DOHH2 (cell line): ENCODE results near the gene PTK7.

Experiments used
- H3F3A ChIP-seq: fragments of 200-600 bp; sonication (generic), shearing (Covaris generic); 2 replicates; pipeline ENCODE4 v1.6.0; 2016; ENCODE audit warnings: antibody characterized with exemption, mild to moderate bottlenecking; ENCODE audit not compliant: control insufficient read depth, insufficient read depth
- H3K27ac ChIP-seq: fragments of 200-600 bp; sonication (generic); 2 replicates; pipeline ENCODE4 v1.5.1; 2014; ENCODE audit warnings: low read depth, mild to moderate bottlenecking, low read length, moderate library complexity
- H3K27me3 ChIP-seq: fragments of 200-600 bp; sonication (generic); 2 replicates; pipeline ENCODE4 v1.6.1; 2014; ENCODE audit warnings: mild to moderate bottlenecking, low read length, mixed read lengths; ENCODE audit not compliant: control insufficient read depth
- H3K36me3 ChIP-seq: fragments of 200-600 bp; sonication (generic); 2 replicates; pipeline ENCODE4 v1.6.1; 2014; ENCODE audit warnings: mild to moderate bottlenecking, low read length, moderate library complexity, mixed read lengths; ENCODE audit not compliant: control insufficient read depth
- H3K4me1 ChIP-seq: fragments of 200-600 bp; sonication (generic); 2 replicates; pipeline ENCODE4 v1.6.1; 2014; ENCODE audit warnings: mild to moderate bottlenecking, low read length, mixed read lengths; ENCODE audit not compliant: control insufficient read depth
- H3K4me2 ChIP-seq: fragments of 200-600 bp; sonication (generic); 2 replicates; pipeline ENCODE4 v1.6.0; 2014; ENCODE audit warnings: mild to moderate bottlenecking, low read length, moderate library complexity
- H3K4me3 ChIP-seq: fragments of 200-600 bp; sonication (generic); 2 replicates; pipeline ENCODE4 v1.5.1; 2014; ENCODE audit warnings: mild to moderate bottlenecking, low read length, mixed read lengths
- H3K79me2 ChIP-seq: fragments of 200-600 bp; sonication (generic); 2 replicates; pipeline ENCODE4 v1.6.1; 2014; ENCODE audit warnings: mild to moderate bottlenecking, low read length, mixed read lengths; ENCODE audit not compliant: control insufficient read depth
- H3K9me2 ChIP-seq: fragments of 200-600 bp; sonication (generic); replicated peaks from 2 replicates; pipeline ENCODE4 v1.6.1; 2014; ENCODE audit warnings: mild to moderate bottlenecking, low read length, mixed read lengths; ENCODE audit not compliant: control insufficient read depth
- H3K9me3 ChIP-seq: fragments of 200-600 bp; sonication (generic); 2 replicates; pipeline ENCODE4 v1.6.1; 2014; ENCODE audit warnings: antibody characterized with exemption, low read length, mixed read lengths; ENCODE audit not compliant: control insufficient read depth, insufficient read depth
- H4K20me1 ChIP-seq: fragments of 200-600 bp; sonication (generic); 2 replicates; pipeline ENCODE4 v1.6.0; 2014; ENCODE audit warnings: low read depth, mild to moderate bottlenecking, antibody characterized with exemption, low read length, moderate library complexity; ENCODE audit not compliant: control insufficient read depth, insufficient read depth
- CTCF ChIP-seq: fragments of 200-600 bp; sonication (generic); IDR thresholded peaks from one replicate; pipeline ENCODE4 v1.5.1; 2014; ENCODE audit warnings: antibody characterized with exemption, mild to moderate bottlenecking, low read depth, low read length; ENCODE audit not compliant: poor library complexity, severe bottlenecking
- EZH2phosphoT487 ChIP-seq: fragments of 200-600 bp; sonication (generic); IDR thresholded peaks from 2 replicates; pipeline ENCODE4 v1.6.1; 2017; ENCODE audit warnings: borderline replicate concordance, mild to moderate bottlenecking, antibody characterized with exemption, low read length, moderate library complexity, mixed read lengths

The PTK7 gene

GRCh38 chr6:43203029-43203717 is 127.1 kb downstream of the PTK7 start:
- H3K9me2 ChIP-seq, result no peaks in the 10 kb centered on the region
- H3K27me3 ChIP-seq, result no peaks in the 10 kb centered on the region
- no peak for TF ChIP-seq EZH2phosphoT487
- TF ChIP-seq CTCF, result no peak
- H3K9me3 ChIP-seq, result no peaks in the 10 kb centered on the region
- H3K4me2 ChIP-seq, result no peak overlapping the region
- H3K4me1 ChIP-seq, result no peaks in the 10 kb centered on the region
- no peaks in the 10 kb centered on the region for H3K79me2 ChIP-seq
- no peaks in the 10 kb centered on the region for H3F3A ChIP-seq
- no peak overlapping the region for H3K4me3 ChIP-seq
- peaks cover 20% of the 10 kb centered on the region for H3K36me3 ChIP-seq
- no peaks in the 10 kb centered on the region; the same call in 1 of the 2 replicates for H4K20me1 ChIP-seq
- no peak overlapping the region for H3K27ac ChIP-seq

- Histone ChIP-seq H3K9me3 (no peaks in the 10 kb centered on the region), H3K27me3 (no peaks in the 10 kb centered on the region), H3K27ac (no peak overlapping the region), H3F3A (no peaks in the 10 kb centered on the region), H4K20me1 (no peaks in the 10 kb centered on the region; the same call in 1 of the 2 replicates), H3K4me2 (no peak overlapping the region), H3K79me2 (no peaks in the 10 kb centered on the region), H3K4me1 (no peaks in the 10 kb centered on the region), H3K9me2 (no peaks in the 10 kb centered on the region), H3K36me3 (peaks cover 17% of the 10 kb centered on the region), H3K4me3 (no peak overlapping the region)
- TF ChIP-seq EZH2phosphoT487, result no peak
- TF ChIP-seq CTCF, result no peak
These were observed 127.6 kb downstream of the PTK7 start for GRCh38 chr6:43203718-43204095.

- TF ChIP-seq EZH2phosphoT487, result no peak
- TF ChIP-seq CTCF, result no peak
- Histone ChIP-seq H3K4me1 (no peaks in the 10 kb centered on the region), H3K9me3 (no peaks in the 10 kb centered on the region), H3K9me2 (no peaks in the 10 kb centered on the region), H4K20me1 (no peaks in the 10 kb centered on the region; the same call in 1 of the 2 replicates), H3K4me2 (no peak overlapping the region), H3K79me2 (no peaks in the 10 kb centered on the region), H3K27me3 (no peaks in the 10 kb centered on the region), H3F3A (no peaks in the 10 kb centered on the region), H3K27ac (no peak overlapping the region), H3K36me3 (peaks cover 17% of the 10 kb centered on the region), H3K4me3 (no peak overlapping the region)
These were observed 128.4 kb downstream of the PTK7 start for GRCh38 chr6:43204271-43205105.
